H1 (cell line): ENCODE results near the gene FAM209B. TPM values are rescaled to one million over a fixed set of nuclear protein-coding genes. Genes with fewer than 3 reads are reported as not detected.

Experiments
- CTCF ChIA-PET: fragments of 300-600 bp; sonication (Branson Sonifier 250); formaldehyde crosslinking; loops from one replicate; lab custom pipeline; 2021; ENCODE audit not compliant: partially characterized antibody; lab: Charles Lee
- POLR2A ChIA-PET: fragments of 300-600 bp; sonication (Branson Sonifier 250); formaldehyde crosslinking; loops from one replicate; lab custom pipeline; 2021; ENCODE audit warnings: inconsistent platforms; ENCODE audit not compliant: partially characterized antibody; lab: Charles Lee
- DNase-seq, 2 experiments: peaks; one replicate each; pipeline versions ENCODE4 v3.0.0 to v3.0.0-alpha.2; 2010 to 2022; ENCODE audit warnings: low spot score in 2 of 2, low read depth in 1 of 2, mixed read lengths in 1 of 2
- FAIRE-seq: peaks from 2 replicates; lab custom pipeline; 2011; peaks lifted over from hg19 to GRCh38; lab: Jason Lieb, UNC
- H2AFZ ChIP-seq: 2 replicates; pipeline ENCODE4 v1.8.1; 2012; ENCODE audit warnings: low read length, inconsistent platforms
- H2AK5ac ChIP-seq: 2 replicates; pipeline ENCODE4 v1.6.1; 2013; ENCODE audit warnings: low read depth, low read length
- H2BK120ac ChIP-seq: replicated peaks from 2 replicates; pipeline ENCODE3; 2013; ENCODE audit warnings: low read depth, low read length, inconsistent platforms
- H2BK12ac ChIP-seq: 2 replicates; pipeline ENCODE4 v1.6.1; 2013; ENCODE audit warnings: low read depth, low read length
- H2BK15ac ChIP-seq: 2 replicates; pipeline ENCODE4 v1.6.1; 2013; ENCODE audit warnings: low read length
- H2BK20ac ChIP-seq: 2 replicates; pipeline ENCODE4 v1.6.1; 2013; ENCODE audit warnings: low read length
- H2BK5ac ChIP-seq: 2 replicates; pipeline ENCODE4 v1.6.1; 2013; ENCODE audit warnings: low read depth, low read length
- H3K14ac ChIP-seq: 2 replicates; pipeline ENCODE4 v1.6.1; 2013; ENCODE audit warnings: inconsistent platforms; ENCODE audit not compliant: insufficient read length
- H3K18ac ChIP-seq: 2 replicates; pipeline ENCODE4 v1.6.1; 2013; ENCODE audit warnings: low read length; ENCODE audit errors: extremely low read depth
- H3K23ac ChIP-seq: 2 replicates; pipeline ENCODE4 v1.6.1; 2013; ENCODE audit warnings: inconsistent platforms; ENCODE audit not compliant: insufficient read length
- H3K23me2 ChIP-seq: 2 replicates; pipeline ENCODE4 v1.6.1; 2013; ENCODE audit warnings: low read depth, low read length
- H3K27ac ChIP-seq: 2 replicates; pipeline ENCODE4 v1.6.1; 2011; ENCODE audit warnings: low read depth, low read length, inconsistent platforms
- H3K27me3 ChIP-seq, 4 experiments: replicated peaks in 1 of 4; 1 replicate in 1 of 4; 2 replicates in 3 of 4; pipeline versions ENCODE4 v1.6.1 to v1.8.1; 2011 to 2013; ENCODE audit warnings: low read length in 3 of 4, mild to moderate bottlenecking in 3 of 4, inconsistent platforms in 2 of 4, mixed read lengths in 2 of 4, moderate library complexity in 1 of 4; ENCODE audit not compliant: control insufficient read depth in 3 of 4, insufficient read depth in 3 of 4; ENCODE audit errors: extremely low read depth in 1 of 4
- H3K36me3 ChIP-seq, 4 experiments: 2 replicates each; pipeline versions ENCODE4 v1.6.1 to v1.8.1; 2011 to 2013; ENCODE audit warnings: mild to moderate bottlenecking in 4 of 4, low read length in 3 of 4, moderate library complexity in 2 of 4, control low read depth in 1 of 4, inconsistent platforms in 1 of 4; ENCODE audit not compliant: insufficient read depth in 4 of 4, control insufficient read depth in 2 of 4
- H3K4ac ChIP-seq: replicated peaks from 2 replicates; pipeline ENCODE3; 2013; ENCODE audit warnings: low read length, low read depth, mixed read lengths, inconsistent platforms; ENCODE audit not compliant: insufficient read length
- H3K4me1 ChIP-seq, 4 experiments: replicated peaks in 1 of 4; 1 replicate in 1 of 4; 2 replicates in 3 of 4; pipeline versions ENCODE4 v1.6.1 to v1.8.1; 2011 to 2013; ENCODE audit warnings: low read length in 3 of 4, inconsistent platforms in 2 of 4, mixed read lengths in 1 of 4; ENCODE audit not compliant: insufficient read depth in 4 of 4, control insufficient read depth in 3 of 4
- H3K4me2 ChIP-seq, 2 experiments: 2 replicates each; pipeline versions ENCODE4 v1.6.1 to v1.8.1; 2011 to 2013; ENCODE audit warnings: low read depth in 2 of 2, low read length in 2 of 2, control low read depth in 1 of 2, inconsistent platforms in 1 of 2, mild to moderate bottlenecking in 1 of 2; ENCODE audit not compliant: insufficient read depth in 1 of 2
- H3K4me3 ChIP-seq, 4 experiments: fragments of 200-600, 300-600 bp in 1 of 4; sonication (generic), shearing (Covaris generic), sonication (Bioruptor Twin) in 1 of 4; 2 replicates each; pipeline versions ENCODE4 v1.5.1 to v1.8.1; 2011 to 2016; ENCODE audit warnings: low read length in 4 of 4, low read depth in 3 of 4, control low read depth in 2 of 4, inconsistent platforms in 2 of 4, mild to moderate bottlenecking in 2 of 4, mixed read lengths in 1 of 4, moderate library complexity in 1 of 4; ENCODE audit not compliant: insufficient read depth in 2 of 4; ENCODE audit errors: extremely low read depth in 1 of 4
- H3K56ac ChIP-seq: replicated peaks from 2 replicates; pipeline ENCODE3; 2013; ENCODE audit warnings: low read depth, mild to moderate bottlenecking, mixed read lengths, low read length, inconsistent platforms; ENCODE audit not compliant: insufficient read length
- H3K79me1 ChIP-seq: 2 replicates; pipeline ENCODE4 v1.6.1; 2013; ENCODE audit warnings: low read depth, low read length, control low read depth
- H3K79me2 ChIP-seq, 2 experiments: 2 replicates each; pipeline versions ENCODE4 v1.6.1 to v1.8.1; 2012 to 2013; ENCODE audit warnings: low read length in 2 of 2, mild to moderate bottlenecking in 2 of 2, inconsistent platforms in 1 of 2; ENCODE audit not compliant: insufficient read depth in 2 of 2, control insufficient read depth in 1 of 2
- H3K9ac ChIP-seq, 4 experiments: replicated peaks in 1 of 4; 1 replicate in 1 of 4; 2 replicates in 3 of 4; pipeline versions ENCODE4 v1.6.1 to v1.8.1; 2011 to 2013; ENCODE audit warnings: low read depth in 3 of 4, low read length in 3 of 4, control low read depth in 2 of 4, mild to moderate bottlenecking in 2 of 4, moderate library complexity in 2 of 4, inconsistent platforms in 1 of 4; ENCODE audit errors: extremely low read depth in 1 of 4
- H3K9me3 ChIP-seq, 2 experiments: 2 replicates each; pipeline versions ENCODE4 v1.6.1 to v1.8.1; 2012 to 2013; ENCODE audit warnings: mild to moderate bottlenecking in 2 of 2, moderate library complexity in 2 of 2, control low read depth in 1 of 2, inconsistent platforms in 1 of 2, low read depth in 1 of 2, low read length in 1 of 2, mixed read lengths in 1 of 2; ENCODE audit not compliant: insufficient read depth in 2 of 2
- H4K20me1 ChIP-seq, 2 experiments: replicated peaks in 1 of 2; 2 replicates each; pipeline versions ENCODE3 to v1.8.1; 2011 to 2013; ENCODE audit warnings: inconsistent platforms in 2 of 2, low read length in 2 of 2, mild to moderate bottlenecking in 1 of 2; ENCODE audit not compliant: insufficient read depth in 2 of 2, control insufficient read depth in 1 of 2
- H4K5ac ChIP-seq: 2 replicates; pipeline ENCODE4 v1.6.1; 2013; ENCODE audit warnings: low read length, low read depth, mixed read lengths, inconsistent platforms; ENCODE audit not compliant: insufficient read length
- H4K8ac ChIP-seq: 2 replicates; pipeline ENCODE4 v1.8.0; 2013; ENCODE audit warnings: mild to moderate bottlenecking, moderate library complexity, low read length, inconsistent platforms; ENCODE audit not compliant: insufficient read depth; ENCODE audit errors: extremely low read depth
- H4K91ac ChIP-seq: replicated peaks from 2 replicates; pipeline ENCODE3; 2013; ENCODE audit warnings: low read length, mixed read lengths, inconsistent platforms; ENCODE audit not compliant: insufficient read length
- BACH1 ChIP-seq: IDR thresholded peaks from 2 replicates; pipeline ENCODE4 v1.6.1; 2012; ENCODE audit warnings: low read length, improper control_type of control experiment
- CREB1 ChIP-seq: IDR thresholded peaks from 2 replicates; pipeline ENCODE4 v1.6.1; 2012; ENCODE audit warnings: inconsistent platforms
- HDAC2 ChIP-seq, 2 experiments: fragments of 300-600 bp in 1 of 2; sonication (generic) in 1 of 2; IDR thresholded peaks; 2 replicates each; pipeline ENCODE4 v1.6.1; 2011 to 2012; ENCODE audit warnings: low read depth in 2 of 2, low read length in 2 of 2, mild to moderate bottlenecking in 2 of 2, moderate library complexity in 2 of 2, borderline replicate concordance in 1 of 2, inconsistent platforms in 1 of 2
- JUND ChIP-seq: IDR thresholded peaks from 2 replicates; pipeline ENCODE4 v1.6.1; 2011; ENCODE audit warnings: mild to moderate bottlenecking, improper control_type of control experiment, low read length
- NRF1 ChIP-seq: IDR thresholded peaks from 2 replicates; pipeline ENCODE4 v1.6.1; 2011; ENCODE audit warnings: mild to moderate bottlenecking, low read depth, low read length, improper control_type of control experiment
- RAD21 ChIP-seq, 2 experiments: IDR thresholded peaks in 1 of 2; conservative IDR thresholded peaks in 1 of 2; 2 replicates each; pipeline ENCODE4 v1.6.1; 2011; ENCODE audit warnings: low read depth in 2 of 2, low read length in 2 of 2, improper control_type of control experiment in 1 of 2, inconsistent platforms in 1 of 2, mild to moderate bottlenecking in 1 of 2, moderate library complexity in 1 of 2
- RFX5 ChIP-seq: IDR thresholded peaks from 2 replicates; pipeline ENCODE4 v1.6.1; 2011; ENCODE audit warnings: low read depth, low read length, improper control_type of control experiment, borderline replicate concordance
- SIN3A ChIP-seq, 2 experiments: IDR thresholded peaks in 1 of 2; conservative IDR thresholded peaks in 1 of 2; 2 replicates each; pipeline ENCODE4 v1.6.1; 2011 to 2012; ENCODE audit warnings: low read length in 2 of 2, improper control_type of control experiment in 1 of 2, low read depth in 1 of 2, mild to moderate bottlenecking in 1 of 2
- TAF7 ChIP-seq: optimal IDR thresholded peaks from 2 replicates; pipeline ENCODE3; 2011; ENCODE audit warnings: low read depth, mild to moderate bottlenecking, inconsistent platforms, low read length, moderate library complexity, borderline replicate concordance
- WGBS, 2 experiments: shearing (Covaris generic) in 1 of 2; methylation state at CpG; one replicate each; pipeline versions ENCODE4 v1.1.6 to v1.1.7; 2013 to 2015; ENCODE audit warnings: low lambda C conversion rate in 2 of 2, mixed read lengths in 2 of 2, inconsistent platforms in 1 of 2, low coverage in 1 of 2, missing lambda C conversion rate in 1 of 2; ENCODE audit not compliant: insufficient replicate concordance in 2 of 2, insufficient coverage in 1 of 2, insufficient read length in 1 of 2; ENCODE audit errors: extremely low coverage in 1 of 2, missing lambda C conversion rate in 1 of 2; 5-methylcytosine and 5-hydroxymethylcytosine counted together
- polyA plus RNA-seq, 7 experiments: library from polyadenylated mRNA; depleted of rRNA in 3 of 7; stranded (reverse) in 5 of 7; unstranded in 2 of 7; fragments of >200 nt in 5 of 7; fragments of 200-250 nt in 2 of 7; gene quantifications; 1 replicate in 5 of 7; 2 replicates in 1 of 7; 4 replicates in 1 of 7; pipeline versions ENCODE4 v1.2.1 to v1.2.3, GENCODE V29; 2011 to 2013; ENCODE audit warnings: missing spikeins in 2 of 7, mixed read lengths in 2 of 7
- total RNA-seq: library from RNA; stranded (reverse); fragmentation: NEBNext Ultra II Directional; extraction: Animal tissue kit (Norgen Biotek cat#: 25700); gene quantifications from 2 replicates; pipeline ENCODE4 v1.2.1, GENCODE V29; 2021
- TF ChIP-seq, protein P1 (sequence below), 3 experiments: IDR thresholded peaks; 1 replicate in 2 of 3; 2 replicates in 1 of 3; pipeline versions ENCODE4 v1.5.1 to v1.6.1; 2011; ENCODE audit warnings: low read length in 3 of 3, mild to moderate bottlenecking in 3 of 3, inconsistent platforms in 2 of 3, low read depth in 1 of 3, moderate library complexity in 1 of 3; ENCODE audit not compliant: insufficient read depth in 1 of 3; ENCODE audit errors: control extremely low read depth in 1 of 3

FAM209B gene
- total and polyA plus RNA-seq, 2 of the 8 experiments (the other 6 are each of a cell fraction or from before 2014, with no cell fraction given), result 0.29 TPM; not detected in 1

GRCh38 chr20:56504373-56505005, 28.6 kb upstream of the FAM209B start:
- peak in 1 of 2 experiments; percentile 63 for DNase-seq
- H3K36me3 ChIP-seq, result no peaks in the 10 kb centered on the region
- no peak overlapping the region for H3K4ac ChIP-seq
- H2BK5ac ChIP-seq, result no peak overlapping the region
- H2AK5ac ChIP-seq, result no peak overlapping the region
- no peak overlapping the region for H2BK12ac ChIP-seq
- no peak overlapping the region for H2BK15ac ChIP-seq
- FAIRE-seq, result no peak
- H3K9ac ChIP-seq, result no peak overlapping the region
- H3K27ac ChIP-seq, result no peak overlapping the region
- H3K23me2 ChIP-seq, result no peaks in the 10 kb centered on the region
- H2AFZ ChIP-seq, result no peak overlapping the region
- no peak overlapping the region for H3K14ac ChIP-seq
- H3K79me2 ChIP-seq, result no peaks in the 10 kb centered on the region
- H2BK120ac ChIP-seq, result no peak overlapping the region
- no peaks in the 10 kb centered on the region for H3K9me3 ChIP-seq
- no peaks in the 10 kb centered on the region for H3K27me3 ChIP-seq
- no peak overlapping the region for H4K8ac ChIP-seq
- H4K91ac ChIP-seq, result no peak overlapping the region
- no peaks in the 10 kb centered on the region for H3K4me1 ChIP-seq
- H4K5ac ChIP-seq, result no peak overlapping the region
- no peak overlapping the region for H3K18ac ChIP-seq
- 66% methylated on average over 9 of the region's 9 CpGs; no CpG with 5 or more reads in 1 of the 2 experiments for WGBS, 2 experiments
- no peak overlapping the region for H3K23ac ChIP-seq
- H3K4me3 ChIP-seq, result no peak overlapping the region
- H3K79me1 ChIP-seq, result no peaks in the 10 kb centered on the region
- ChIA-PET CTCF (interaction anchor here (1.4 to 2.9 kb wide), 6 partner anchors 9 to 490 kb away, joined by 4 to 14 read pairs (median 8); no protein-coding TSS in a partner anchor), POLR2A (no interaction called here)
- H4K20me1 ChIP-seq, result peaks cover 0 to 2% of the 10 kb centered on the region in 2 experiments
- no peak overlapping the region for H3K56ac ChIP-seq
- no peak overlapping the region for H3K4me2 ChIP-seq
- H2BK20ac ChIP-seq, result no peak overlapping the region
- no peak for TF ChIP-seq HDAC2 (IDR thresholded peaks at IDR 0.05; ENCODE audit: borderline replicate concordance in 1 of 2, low read depth in 2 of 2, low read length in 2 of 2)
- TF ChIP-seq, protein P1, sequence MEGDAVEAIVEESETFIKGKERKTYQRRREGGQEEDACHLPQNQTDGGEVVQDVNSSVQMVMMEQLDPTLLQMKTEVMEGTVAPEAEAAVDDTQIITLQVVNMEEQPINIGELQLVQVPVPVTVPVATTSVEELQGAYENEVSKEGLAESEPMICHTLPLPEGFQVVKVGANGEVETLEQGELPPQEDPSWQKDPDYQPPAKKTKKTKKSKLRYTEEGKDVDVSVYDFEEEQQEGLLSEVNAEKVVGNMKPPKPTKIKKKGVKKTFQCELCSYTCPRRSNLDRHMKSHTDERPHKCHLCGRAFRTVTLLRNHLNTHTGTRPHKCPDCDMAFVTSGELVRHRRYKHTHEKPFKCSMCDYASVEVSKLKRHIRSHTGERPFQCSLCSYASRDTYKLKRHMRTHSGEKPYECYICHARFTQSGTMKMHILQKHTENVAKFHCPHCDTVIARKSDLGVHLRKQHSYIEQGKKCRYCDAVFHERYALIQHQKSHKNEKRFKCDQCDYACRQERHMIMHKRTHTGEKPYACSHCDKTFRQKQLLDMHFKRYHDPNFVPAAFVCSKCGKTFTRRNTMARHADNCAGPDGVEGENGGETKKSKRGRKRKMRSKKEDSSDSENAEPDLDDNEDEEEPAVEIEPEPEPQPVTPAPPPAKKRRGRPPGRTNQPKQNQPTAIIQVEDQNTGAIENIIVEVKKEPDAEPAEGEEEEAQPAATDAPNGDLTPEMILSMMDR (IDR thresholded peaks at IDR 0.05; ENCODE audit: control extremely low read depth in 1 of 3, insufficient read depth in 1 of 3, low read depth in 1 of 3, low read length in 3 of 3), result peak; percentile 37 to 86 (median 81)
- TF ChIP-seq TAF7, result no peak
- no peak for TF ChIP-seq CREB1
- no peak for TF ChIP-seq RFX5
- no peak for TF ChIP-seq SIN3A (conservative IDR thresholded peaks at IDR 0.05 in 1 of 2, IDR thresholded peaks at IDR 0.05 in 1 of 2; ENCODE audit: low read depth in 1 of 2, low read length in 2 of 2)
- no peak for TF ChIP-seq JUND
- TF ChIP-seq NRF1, result no peak
- TF ChIP-seq BACH1, result no peak
- peak; percentile 24 to 33; a peak in 1 of 4 replicates for TF ChIP-seq RAD21 (IDR thresholded peaks at IDR 0.05 in 1 of 2, conservative IDR thresholded peaks at IDR 0.05 in 1 of 2; ENCODE audit: low read depth in 2 of 2, low read length in 2 of 2)
